GM15510 (cell line): ENCODE data around the gene LRRFIP1.

Experiments used
- POLR2A ChIP-seq: IDR thresholded peaks from 3 replicates; pipeline ENCODE4 v1.6.1; 2011; ENCODE audit warnings: borderline replicate concordance; ENCODE audit not compliant: insufficient read length; ENCODE audit errors: extremely low read depth

LRRFIP1 gene

GRCh38 chr2:237745250-237745613 lies 117.8 kb downstream of the LRRFIP1 start:
- no peak for TF ChIP-seq POLR2A

- TF ChIP-seq POLR2A, result no peak
Measured at GRCh38 chr2:237746302-237747080, 119.1 kb downstream of the LRRFIP1 start.

DNA sequence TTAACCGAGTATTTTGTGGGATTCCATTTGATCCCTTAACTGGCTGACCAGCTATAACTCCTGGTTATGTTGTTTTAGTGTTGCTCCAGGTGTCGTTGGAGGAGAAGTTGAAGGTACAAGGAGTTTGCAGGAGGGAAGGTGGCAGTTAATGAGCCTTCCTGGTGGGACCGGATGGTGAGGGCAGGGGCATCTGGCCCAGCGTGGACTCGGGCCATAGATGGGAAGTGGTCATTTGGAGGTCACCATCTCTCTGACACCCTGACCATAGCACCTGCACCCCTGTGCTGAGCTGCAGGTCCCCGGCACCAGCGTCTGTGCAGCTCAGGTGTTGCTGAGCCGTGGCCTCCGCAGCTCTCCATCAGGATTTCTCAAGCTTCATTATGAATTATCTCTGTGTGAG lies 119.8 kb downstream of the LRRFIP1 start:
- TF ChIP-seq POLR2A, result no peak

GRCh38 chr2:237749002-237749401 lies 121.6 kb downstream of the LRRFIP1 start:
- no peak for TF ChIP-seq POLR2A

- TF ChIP-seq POLR2A, result no peak
Measured at GRCh38 chr2:237749961-237750360, 122.6 kb downstream of the LRRFIP1 start.

GRCh38 chr2:237752761-237753165 lies 125.4 kb downstream of the LRRFIP1 start:
- no peak for TF ChIP-seq POLR2A

GRCh38 chr2:237754182-237754581 lies 126.8 kb downstream of the LRRFIP1 start:
- TF ChIP-seq POLR2A, result no peak

GRCh38 chr2:237754626-237755248 lies 127.3 kb downstream of the LRRFIP1 start:
- no peak for TF ChIP-seq POLR2A

DNA sequence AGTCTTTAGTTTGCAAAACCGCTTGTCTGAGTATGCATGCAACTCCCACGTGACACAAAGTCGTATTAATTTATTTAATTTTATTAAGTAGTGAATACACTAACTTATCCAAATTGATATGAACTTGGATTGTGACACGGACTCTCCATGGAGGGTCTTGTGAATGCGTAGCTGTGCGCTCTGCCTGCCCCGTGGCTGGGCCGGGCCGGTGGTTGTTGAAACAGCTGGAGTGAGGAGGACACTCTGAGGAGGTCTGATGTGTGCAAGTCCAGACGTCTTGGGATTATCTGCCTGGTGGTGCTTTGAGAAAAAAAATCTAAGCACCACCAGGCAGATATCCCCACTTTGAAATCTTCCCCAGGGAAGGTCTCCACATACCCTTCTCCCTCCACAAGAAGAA lies 130.2 kb downstream of the LRRFIP1 start:
- TF ChIP-seq POLR2A, result no peak

DNA sequence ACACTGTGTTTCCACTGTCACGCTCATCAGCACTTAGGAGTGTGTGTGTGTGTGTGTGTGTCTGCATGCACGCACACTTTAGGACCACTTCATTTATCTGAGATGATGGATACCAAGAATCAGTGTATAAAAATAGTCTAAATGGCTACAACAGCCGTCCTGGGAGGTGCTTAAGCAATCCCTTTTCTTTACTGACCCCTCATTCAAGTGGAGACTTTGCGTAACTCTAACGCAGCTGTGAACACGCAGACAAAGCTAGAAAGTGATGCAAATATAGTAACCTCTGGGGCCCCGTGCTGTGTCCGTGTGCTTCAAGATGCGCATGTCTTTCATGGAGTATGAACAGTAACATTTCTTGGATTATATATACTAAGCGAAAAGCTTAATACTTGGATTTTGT lies 130.8 kb downstream of the LRRFIP1 start:
- no peak for TF ChIP-seq POLR2A

GRCh38 chr2:237759176-237759575 lies 131.8 kb downstream of the LRRFIP1 start:
- no peak for TF ChIP-seq POLR2A

- TF ChIP-seq POLR2A, result no peak
Measured at GRCh38 chr2:237760506-237761502, 133.4 kb downstream of the LRRFIP1 start.

DNA sequence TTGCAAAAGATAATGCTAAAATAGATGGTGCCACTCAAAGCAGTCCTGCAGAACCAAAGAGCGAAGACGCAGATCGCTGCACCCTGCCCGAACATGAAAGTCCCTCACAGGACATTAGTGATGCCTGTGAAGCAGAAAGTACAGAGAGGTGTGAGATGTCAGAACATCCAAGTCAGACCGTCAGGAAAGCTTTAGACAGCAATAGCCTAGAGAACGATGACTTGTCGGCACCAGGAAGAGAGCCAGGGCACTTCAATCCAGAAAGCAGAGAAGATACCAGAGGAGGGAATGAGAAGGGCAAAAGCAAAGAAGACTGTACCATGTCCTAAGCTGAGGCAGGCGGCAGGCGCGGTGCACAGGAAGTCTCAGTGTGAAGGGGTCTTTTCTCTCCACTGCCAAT lies 136.4 kb downstream of the LRRFIP1 start:
- no peak for TF ChIP-seq POLR2A

GRCh38 chr2:237765875-237766274 lies 138.5 kb downstream of the LRRFIP1 start:
- TF ChIP-seq POLR2A, result no peak

DNA sequence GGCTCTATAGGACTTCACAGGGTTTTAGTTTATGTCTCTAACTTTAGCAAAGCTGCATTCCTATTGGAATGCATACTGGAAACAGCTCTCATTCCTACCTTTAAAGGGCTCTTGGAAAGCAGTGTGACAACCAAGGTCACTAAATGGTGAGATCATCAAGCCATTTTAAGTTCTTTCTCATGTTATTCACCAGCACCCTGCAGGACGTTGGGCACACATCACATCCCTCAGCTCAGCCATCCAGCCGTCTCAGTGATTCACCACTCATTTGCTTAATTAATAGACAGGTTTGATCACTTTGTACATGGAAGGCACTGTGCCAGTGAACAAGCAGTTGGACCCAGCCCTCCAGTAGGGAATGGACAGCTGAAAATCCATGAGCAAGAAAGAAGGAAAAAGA lies 139.0 kb downstream of the LRRFIP1 start:
- TF ChIP-seq POLR2A, result no peak
